Heart right ventricle (tissue), 16 donors: ENCODE results near the gene SYS1. TPM values are rescaled to one million over a fixed set of nuclear protein-coding genes. Genes with fewer than 3 reads are reported as not detected.

Source experiments
- ATAC-seq, 8 donors: fragments of 200-7000 bp; cut with Tn5 transposase; one replicate each; pipeline ENCODE4 v1.9.1; 2020; ENCODE audit warnings: mild to moderate bottlenecking in 8 of 8, moderate library complexity in 8 of 8, moderate number of reproducible peaks in 1 of 8
- DNase-seq, 2 donors: peaks; one replicate each; pipeline ENCODE4 v3.0.0-alpha.2; 2020
- H3K27ac ChIP-seq, 10 donors: fragments of 200-600 bp; sonication (generic) in 2 of 10; one replicate each; pipeline versions ENCODE4 v1.5.0 to v1.8.0; 2020 to 2022; ENCODE audit warnings: mild to moderate bottlenecking in 3 of 10
- H3K27me3 ChIP-seq, 7 donors: fragments of 200-600 bp; one replicate each; pipeline ENCODE4 v1.8.0; 2021 to 2022; ENCODE audit warnings: mild to moderate bottlenecking in 2 of 7
- H3K36me3 ChIP-seq, 9 donors: fragments of 200-600 bp; sonication (generic) in 1 of 9; one replicate each; pipeline versions ENCODE4 v1.5.0 to v1.8.0; 2020 to 2022; ENCODE audit warnings: mild to moderate bottlenecking in 2 of 9
- H3K4me1 ChIP-seq, 9 donors: fragments of 200-600 bp; sonication (generic) in 1 of 9; one replicate each; pipeline versions ENCODE4 v1.5.0 to v1.8.0; 2020 to 2022; ENCODE audit warnings: mild to moderate bottlenecking in 4 of 9
- H3K4me3 ChIP-seq, 10 donors: fragments of 200-600 bp; sonication (generic) in 2 of 10; one replicate each; pipeline versions ENCODE4 v1.5.0 to v1.8.0; 2020 to 2022; ENCODE audit warnings: mild to moderate bottlenecking in 7 of 10, moderate library complexity in 2 of 10
- H3K9me3 ChIP-seq, 11 donors: fragments of 200-600 bp in 10 of 11; sonication (generic) in 2 of 11; one replicate each; pipeline versions ENCODE4 v1.5.0 to v1.8.0; 2013 to 2022; ENCODE audit warnings: mild to moderate bottlenecking in 2 of 11, control low read depth in 1 of 11, moderate library complexity in 1 of 11
- CTCF ChIP-seq, 9 donors: fragments of 200-600 bp; sonication (generic) in 2 of 9; IDR thresholded peaks; one replicate each; pipeline versions ENCODE4 v1.5.0 to v1.8.0; 2021 to 2022; ENCODE audit warnings: antibody characterized with exemption in 9 of 9, mild to moderate bottlenecking in 5 of 9, moderate library complexity in 1 of 9
- WGBS, 2 donors: extraction: QIAGEN DNeasy Blood & Tissue Kit; methylation state at CpG; one replicate each; pipeline ENCODE4 v1.1.7; 2013; ENCODE audit warnings: inconsistent platforms in 1 of 2; 5-methylcytosine and 5-hydroxymethylcytosine counted together
- intact Hi-C, 10 donors: fragments of 100-400 bp; cut with DNase I; formaldehyde crosslinking; loops; one replicate each; pipeline versions ENCODE4 v1.11.1 to v1.14.2; 2022
- polyA plus RNA-seq, 2 donors: library from polyadenylated mRNA; stranded (reverse); fragments of 200-250 nt; gene quantifications; one replicate each; pipeline ENCODE4 v1.2.3, GENCODE V29; 2013
- total RNA-seq, 10 donors: library from RNA; stranded (reverse); fragmentation: NEBNext Ultra II Directional in 3 of 10; extraction: Animal tissue kit (Norgen Biotek cat#: 25700) in 3 of 10; gene quantifications; one replicate each; pipeline versions ENCODE4 v1.2.1 to v1.2.4, GENCODE V29; 2021 to 2023
- donor health status: Arrhythmogenic right ventricular cardiomyopathy.
- donor health status: ischemic (EF 13 %, LVEDD 7.1; RV severe dilation, severe dysfunction).
- donor health status: healthy with polysubstance abuse.
- donor health status: DM: no; HTN: yes; CAD: no.
- donor health status: DM: no; HTN: no; CAD: no.
- donor health status: ischemic (EF 25% LVEDD 6.9; RV normal size, moderate dysfunction).
- donor health status: ischemic (EF 25% LVEDD 5.7; RV mildly dilated, moderate dysfunction).
- donor health status: healthy.
- donor health status: DM: yes; HTN: yes; CAD: no.
- donor health status: Ischemic cardiomyopathy.
- donor health status: ischemic (EF 35%, LVEDD 5.7; RV mildly dilated, moderate dysfunction).
- donor health status: nonischemic (EF 11% LVEDD 7.7; RV severe dilation, severe dysfunction).
- donor health status: DM: yes; HTN: yes; CAD: no.
- donor health status: PGD.
- donor health status: ischemic (EF 29% LVEDD 5.4; RV normal size, mild dysfunction).
- donor health status: nonischemic (EF 23%, LVEDD 6.1; RV moderate dilation, normal function).

The SYS1 gene
- total and polyA plus RNA-seq, 12 donors, result 11.7 to 34.5 (median 18.2) TPM

- H3K4me1 ChIP-seq, result peaks cover 12 to 71% (median 51%) of the 10 kb centered on the region in 9 donors
- DNase-seq, result peak; percentile 47 to 53
- no peaks in the 10 kb centered on the region for H3K9me3 ChIP-seq
- H3K4me3 ChIP-seq, result peak overlapping the region in 2 of 10 donors; percentile 0 to 12
- H3K27me3 ChIP-seq, result no peaks in the 10 kb centered on the region
- H3K36me3 ChIP-seq, result peaks cover 0 to 43% (median 13%) of the 10 kb centered on the region in 9 donors
- peak overlapping the region; percentile 75 to 97 (median 94) for H3K27ac ChIP-seq
- WGBS, 2 donors, result 31 to 46% methylated on average over 15 of the region's 15 CpGs
- intact Hi-C loops, result no loop called here
- ATAC-seq, result peak; percentile 42 to 67 (median 55)
- TF ChIP-seq CTCF (IDR thresholded peaks at IDR 0.05), result no peak
Measured at GRCh38 chr20:45337367-45338120, 25.4 kb upstream of the SYS1 start.

GRCh38 chr20:45338121-45339030 is 24.6 kb upstream of the SYS1 start:
- DNase-seq (no peak), ATAC-seq (no peak)

GRCh38 chr20:45339084-45339483 is 23.9 kb upstream of the SYS1 start:
- Histone ChIP-seq H3K9me3 (no peaks in the 10 kb centered on the region), H3K36me3 (peaks cover 0 to 28% (median 5%) of the 10 kb centered on the region in 9 donors), H3K27me3 (no peaks in the 10 kb centered on the region), H3K27ac (peak overlapping the region; percentile 75 to 97 (median 94)), H3K4me3 (no peak overlapping the region), H3K4me1 (peaks cover 12 to 87% (median 65%) of the 10 kb centered on the region in 9 donors)
- DNase-seq (no peak), ATAC-seq (no peak)
- intact Hi-C loops, result no loop called here
- TF ChIP-seq CTCF (IDR thresholded peaks at IDR 0.05), result no peak
- WGBS, 2 donors, result 67 to 70% methylated on average over 6 of the region's 6 CpGs

More at GRCh38 chr20:45338121-45339030, 24.6 kb upstream of the SYS1 start:
- 83 to 86% methylated on average over 11 of the region's 11 CpGs for WGBS, 2 donors
- intact Hi-C loops, result no loop called here
- no peaks in the 10 kb centered on the region for H3K27me3 ChIP-seq
- peak overlapping the region in 1 of 10 donors; percentile 0 for H3K4me3 ChIP-seq
- H3K9me3 ChIP-seq, result no peaks in the 10 kb centered on the region
- TF ChIP-seq CTCF (IDR thresholded peaks at IDR 0.05), result no peak
- peaks cover 0 to 35% (median 5%) of the 10 kb centered on the region in 9 donors for H3K36me3 ChIP-seq
- peaks cover 12 to 80% (median 59%) of the 10 kb centered on the region in 9 donors for H3K4me1 ChIP-seq
- H3K27ac ChIP-seq, result peak overlapping the region; percentile 75 to 97 (median 94)

- Histone ChIP-seq H3K27me3 (no peaks in the 10 kb centered on the region), H3K4me1 (peaks cover 15 to 94% (median 72%) of the 10 kb centered on the region in 9 donors), H3K4me3 (no peak overlapping the region), H3K9me3 (no peaks in the 10 kb centered on the region), H3K27ac (peak overlapping the region; percentile 75 to 97 (median 94)), H3K36me3 (peaks cover 0 to 21% (median 2%) of the 10 kb centered on the region in 9 donors)
- ATAC-seq (no peak), DNase-seq (no peak)
- 91 to 92% methylated on average over 2 of the region's 2 CpGs for WGBS, 2 donors
- no peak for TF ChIP-seq CTCF (IDR thresholded peaks at IDR 0.05)
- intact Hi-C loops, result no loop called here
Measured at GRCh38 chr20:45339799-45340198, 23.2 kb upstream of the SYS1 start.
